Measurements from ENCODE around the gene HECW1. TPM values are rescaled to one million over a fixed set of nuclear protein-coding genes. Genes with fewer than 3 reads are reported as not detected.

Gene HECW1
- total RNA-seq, 2 experiments from 2014 or later: not detected

DNA sequence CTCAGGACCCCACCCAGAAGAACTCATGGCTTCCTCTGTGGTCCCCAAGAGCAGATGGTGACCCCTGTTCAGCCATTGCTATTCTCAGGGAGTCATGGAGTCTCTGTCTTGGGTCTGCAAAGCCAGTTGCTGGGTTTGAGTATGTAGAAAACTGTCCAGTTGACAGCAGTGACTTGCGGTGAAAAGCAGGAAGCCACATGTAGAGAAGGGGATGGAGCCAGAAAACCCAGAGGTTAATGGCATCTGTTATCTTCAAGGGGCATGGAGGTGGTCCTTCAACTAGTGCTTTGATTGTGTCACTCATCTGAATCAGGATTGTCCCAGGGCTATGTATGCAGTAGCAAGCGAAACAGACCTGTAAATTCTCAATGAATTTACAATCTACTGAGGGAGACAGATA is 384.1 kb downstream of the HECW1 start:
- no peak for ATAC-seq
- Mint-ChIP-seq H3K9me3 (ENCODE audit: low read depth) (no peaks in the 10 kb centered on the region), H3K4me1 (no peaks in the 10 kb centered on the region), H3K36me3 (ENCODE audit: low read depth) (no peaks in the 10 kb centered on the region), H3K4me3 (no peak overlapping the region), H3K27ac (no peak overlapping the region), H3K27me3 (peaks cover 11% of the 10 kb centered on the region)
- intact Hi-C loops (cut with DNase I, micrococcal nuclease): no loop called here
- no peak for DNase-seq
- ChIA-PET POLR2A (no interaction called here), CTCF (interaction anchor here (1.4 to 1.7 kb wide), 2 partner anchors 10 to 19 kb away, joined by 3 to 4 read pairs; no protein-coding TSS in a partner anchor)

DNA sequence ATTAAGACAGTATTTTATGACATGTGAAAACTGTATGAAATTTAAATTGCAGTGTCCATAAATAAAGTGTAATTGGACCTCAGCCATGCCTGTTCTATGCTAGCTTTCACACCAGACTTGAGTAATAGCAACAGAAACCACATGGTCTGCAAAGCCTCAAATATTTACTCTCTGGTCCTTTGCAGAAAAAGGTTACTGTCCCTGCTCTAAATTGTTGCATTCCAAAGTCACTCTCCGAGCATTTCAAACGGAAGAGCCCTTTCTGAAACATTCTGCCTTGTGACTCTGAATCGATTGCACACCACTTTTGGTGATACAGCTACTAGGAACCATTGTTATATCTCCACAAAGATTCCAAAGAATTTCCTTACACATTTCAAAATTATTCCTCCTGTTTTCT is 389.4 kb downstream of the HECW1 start:
- no peaks in the 10 kb centered on the region for H3K9me3 Mint-ChIP-seq (ENCODE audit: low read depth)
- CTCF ChIA-PET: no interaction called here
- H3K4me3 Mint-ChIP-seq: no peak overlapping the region
- no peak for DNase-seq
- POLR2A ChIA-PET: no interaction called here
- peaks cover 6% of the 10 kb centered on the region for H3K27me3 Mint-ChIP-seq
- H3K27ac Mint-ChIP-seq: no peak overlapping the region
- no peaks in the 10 kb centered on the region for H3K4me1 Mint-ChIP-seq
- H3K36me3 Mint-ChIP-seq (ENCODE audit: low read depth): no peaks in the 10 kb centered on the region
- ATAC-seq: no peak
- intact Hi-C loops (cut with DNase I, micrococcal nuclease): no loop called here

GRCh38 chr7:43502941-43503340 is 390.5 kb downstream of the HECW1 start:
- no peak overlapping the region for H3K27ac Mint-ChIP-seq
- intact Hi-C loops (cut with DNase I, micrococcal nuclease): no loop called here
- DNase-seq (no peak), ATAC-seq (no peak)
- no peaks in the 10 kb centered on the region for H3K27me3 Mint-ChIP-seq
- ChIA-PET POLR2A (no interaction called here), CTCF (interaction anchor here (0.6 kb wide), 1 partner anchor 12 kb away, joined by 3 read pairs; no protein-coding TSS in a partner anchor)
- H3K9me3 Mint-ChIP-seq (ENCODE audit: low read depth): no peaks in the 10 kb centered on the region
- H3K36me3 Mint-ChIP-seq (ENCODE audit: low read depth): no peaks in the 10 kb centered on the region
- no peak overlapping the region for H3K4me3 Mint-ChIP-seq
- no peaks in the 10 kb centered on the region for H3K4me1 Mint-ChIP-seq

DNA sequence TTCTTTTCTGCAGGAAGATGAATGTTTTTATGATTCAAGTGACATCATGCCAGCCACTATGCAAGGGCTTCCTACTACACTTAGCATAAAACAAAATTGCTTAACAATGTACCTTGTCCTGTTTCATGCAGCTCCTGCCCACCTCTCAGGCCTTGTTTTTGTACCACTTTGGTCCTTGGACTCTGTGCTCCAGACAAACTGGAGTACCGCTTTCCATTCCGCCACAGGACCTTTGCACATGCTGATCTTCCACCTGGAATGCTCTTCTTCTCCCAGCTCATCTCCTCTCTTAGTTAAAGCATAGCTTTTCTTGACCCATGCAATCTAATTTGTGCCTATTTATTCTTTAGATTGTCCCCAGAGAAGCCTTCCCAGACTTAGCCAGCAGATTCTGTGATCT is 393.0 kb downstream of the HECW1 start:
- Mint-ChIP-seq H3K27ac (no peak overlapping the region), H3K9me3 (ENCODE audit: low read depth) (no peaks in the 10 kb centered on the region), H3K4me1 (peaks cover 5% of the 10 kb centered on the region), H3K27me3 (no peaks in the 10 kb centered on the region), H3K4me3 (no peak overlapping the region), H3K36me3 (ENCODE audit: low read depth) (no peaks in the 10 kb centered on the region)
- ChIA-PET CTCF (no interaction called here), POLR2A (no interaction called here)
- ATAC-seq: no peak
- intact Hi-C loops (cut with DNase I, micrococcal nuclease): no loop called here
- no peak for DNase-seq

DNA sequence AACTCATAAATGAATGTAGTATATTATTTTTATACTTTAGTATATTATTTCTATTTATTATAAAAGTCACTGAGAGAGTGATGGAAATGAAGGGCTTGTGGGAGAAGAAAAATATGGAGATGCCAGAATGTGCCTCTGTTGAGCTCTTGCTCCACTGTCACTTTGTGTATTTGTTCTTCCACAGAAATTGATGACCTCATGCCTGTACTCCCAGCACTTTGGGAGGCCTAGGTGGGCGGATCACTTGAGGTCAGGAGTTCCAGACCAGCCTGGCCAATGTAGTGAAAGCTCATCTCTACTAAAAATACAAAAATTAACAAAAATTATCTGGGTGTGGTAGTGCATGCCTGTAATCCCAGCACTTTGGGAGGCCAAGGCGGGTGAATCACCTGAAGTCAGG is 394.0 kb downstream of the HECW1 start:
- ChIA-PET CTCF (interaction anchor here (0.6 kb wide), 1 partner anchor 209 kb away, joined by 3 read pairs; no protein-coding TSS in a partner anchor), POLR2A (interaction anchor here (0.9 kb wide), 1 partner anchor 76 kb away, joined by 3 read pairs; the partner anchor contains the start of gene STK17A)
- Mint-ChIP-seq H3K27me3 (no peaks in the 10 kb centered on the region), H3K9me3 (ENCODE audit: low read depth) (no peaks in the 10 kb centered on the region), H3K4me3 (no peak overlapping the region), H3K4me1 (peaks cover 5% of the 10 kb centered on the region), H3K27ac (no peak overlapping the region), H3K36me3 (ENCODE audit: low read depth) (no peaks in the 10 kb centered on the region)
- intact Hi-C loops (cut with DNase I, micrococcal nuclease): no loop called here
- DNase-seq (no peak), ATAC-seq (no peak)

DNA sequence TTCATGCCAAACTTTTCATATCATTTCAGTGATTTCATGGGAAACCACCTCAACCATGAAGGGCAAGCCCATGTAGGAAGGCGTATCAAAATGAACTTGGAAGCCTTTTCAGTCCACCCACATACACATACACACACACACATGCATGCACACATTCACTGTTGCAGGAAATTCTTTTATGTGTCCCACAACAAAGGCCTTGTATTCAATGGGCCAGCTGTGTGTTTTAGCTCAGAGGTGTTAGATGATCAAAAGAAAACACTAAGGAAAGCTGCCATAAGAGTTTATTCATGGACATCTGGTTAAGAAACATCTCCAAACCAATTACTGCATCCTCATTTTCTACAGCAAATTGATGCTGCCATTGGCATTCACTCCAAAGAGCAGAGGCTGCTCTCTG is 396.0 kb downstream of the HECW1 start:
- ATAC-seq: no peak
- Mint-ChIP-seq H3K4me1 (peaks cover 6% of the 10 kb centered on the region), H3K4me3 (no peak overlapping the region), H3K27ac (no peak overlapping the region), H3K9me3 (ENCODE audit: low read depth) (no peaks in the 10 kb centered on the region), H3K27me3 (peaks cover 3% of the 10 kb centered on the region), H3K36me3 (ENCODE audit: low read depth) (no peaks in the 10 kb centered on the region)
- no peak for DNase-seq
- intact Hi-C loops (cut with DNase I, micrococcal nuclease): no loop called here
- POLR2A ChIA-PET: interaction anchor here (0.5 kb wide), 1 partner anchor 260 kb away, joined by 4 read pairs; no protein-coding TSS in a partner anchor
- CTCF ChIA-PET: interaction anchor here (1.2 kb wide), 1 partner anchor 179 kb away, joined by 3 read pairs; no protein-coding TSS in a partner anchor

DNA sequence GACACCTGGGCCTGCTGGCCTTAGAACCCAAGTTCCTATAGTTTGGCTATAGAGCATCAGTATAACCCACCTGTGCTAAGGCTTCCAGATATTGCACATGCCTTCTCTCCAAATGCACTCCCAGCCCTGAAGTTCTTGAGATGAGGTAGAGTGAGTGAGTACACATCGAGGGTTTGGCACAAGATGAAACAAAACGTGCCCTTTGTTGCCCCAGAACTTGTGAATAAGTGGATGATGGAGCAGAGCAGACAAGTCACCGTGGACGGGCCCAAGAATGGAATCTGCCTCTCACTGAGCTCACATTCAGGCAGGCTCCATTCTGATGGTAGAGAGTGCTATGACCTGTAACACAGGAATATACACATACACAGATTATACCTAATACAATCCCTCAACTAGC is 397.5 kb downstream of the HECW1 start:
- H3K4me3 Mint-ChIP-seq: no peak overlapping the region
- H3K4me1 Mint-ChIP-seq: peaks cover 10% of the 10 kb centered on the region
- H3K36me3 Mint-ChIP-seq (ENCODE audit: low read depth): no peaks in the 10 kb centered on the region
- no peak overlapping the region for H3K27ac Mint-ChIP-seq
- DNase-seq (no peak), ATAC-seq (no peak)
- ChIA-PET POLR2A (no interaction called here), CTCF (interaction anchor here (0.7 to 1.1 kb wide), 2 partner anchors 64 to 1875 kb away, joined by 3 read pairs; no protein-coding TSS in a partner anchor)
- intact Hi-C loops (cut with DNase I, micrococcal nuclease): no loop called here
- no peaks in the 10 kb centered on the region for H3K9me3 Mint-ChIP-seq (ENCODE audit: low read depth)
- peaks cover 9% of the 10 kb centered on the region for H3K27me3 Mint-ChIP-seq

GRCh38 chr7:43511029-43511428 is 398.6 kb downstream of the HECW1 start:
- POLR2A ChIA-PET: no interaction called here
- CTCF ChIA-PET: interaction anchor here (0.6 to 1.3 kb wide), 4 partner anchors 9 to 1319 kb away, joined by 3 read pairs; partner anchors contain the start of gene STK17A
- Mint-ChIP-seq H3K4me1 (peaks cover 10% of the 10 kb centered on the region), H3K36me3 (ENCODE audit: low read depth) (no peaks in the 10 kb centered on the region), H3K27me3 (peaks cover 16% of the 10 kb centered on the region), H3K9me3 (ENCODE audit: low read depth) (no peaks in the 10 kb centered on the region), H3K27ac (no peak overlapping the region), H3K4me3 (no peak overlapping the region)
- DNase-seq (no peak), ATAC-seq (no peak)
- intact Hi-C loops (cut with DNase I, micrococcal nuclease): no loop called here

DNA sequence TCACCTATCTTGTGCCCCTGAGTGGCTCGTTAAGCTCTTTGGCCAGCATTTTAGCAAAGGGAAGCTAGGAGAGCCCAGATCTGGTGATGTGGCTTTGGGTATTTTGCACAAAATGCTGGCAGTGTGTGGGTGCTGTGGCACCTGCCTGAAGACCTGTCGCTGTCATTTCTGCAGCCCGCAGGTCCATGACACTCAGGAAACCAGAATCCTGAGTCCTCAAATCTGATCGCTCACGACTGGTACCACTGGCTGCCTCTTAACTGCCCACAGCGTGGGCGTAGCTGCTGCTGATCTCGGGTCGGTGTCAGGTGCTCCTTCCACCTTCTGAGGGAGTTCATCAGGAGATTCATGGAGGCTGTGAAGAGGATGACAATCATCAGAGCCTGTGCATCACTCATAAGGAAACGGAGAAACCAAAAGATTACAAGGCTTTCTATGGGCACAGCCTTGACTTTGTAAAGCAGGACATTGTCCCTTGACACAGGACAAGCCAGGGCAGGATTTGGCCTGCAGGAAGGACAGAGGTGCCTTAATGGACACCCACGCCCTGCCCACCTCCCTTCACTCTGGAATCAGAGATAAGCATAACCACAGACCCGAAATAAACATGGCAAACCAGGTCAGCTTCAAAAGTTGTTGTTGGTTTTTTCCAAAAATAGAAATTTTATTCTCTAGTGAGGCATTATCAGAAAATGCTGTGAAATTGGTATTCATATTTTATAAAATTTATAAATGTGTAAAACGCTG is 399.5 kb downstream of the HECW1 start:
- no peak for ATAC-seq
- intact Hi-C loops (cut with DNase I, micrococcal nuclease): no loop called here
- no peak for DNase-seq
- Mint-ChIP-seq H3K4me3 (no peak overlapping the region), H3K9me3 (ENCODE audit: low read depth) (no peaks in the 10 kb centered on the region), H3K36me3 (ENCODE audit: low read depth) (no peaks in the 10 kb centered on the region), H3K4me1 (peaks cover 11% of the 10 kb centered on the region), H3K27ac (no peak overlapping the region), H3K27me3 (peaks cover 17% of the 10 kb centered on the region)
- CTCF ChIA-PET: interaction anchor here (0.8 to 1.4 kb wide), 5 partner anchors 9 to 1571 kb away, joined by 3 to 5 read pairs (median 3); partner anchors contain the start of gene STK17A
- POLR2A ChIA-PET: no interaction called here

DNA sequence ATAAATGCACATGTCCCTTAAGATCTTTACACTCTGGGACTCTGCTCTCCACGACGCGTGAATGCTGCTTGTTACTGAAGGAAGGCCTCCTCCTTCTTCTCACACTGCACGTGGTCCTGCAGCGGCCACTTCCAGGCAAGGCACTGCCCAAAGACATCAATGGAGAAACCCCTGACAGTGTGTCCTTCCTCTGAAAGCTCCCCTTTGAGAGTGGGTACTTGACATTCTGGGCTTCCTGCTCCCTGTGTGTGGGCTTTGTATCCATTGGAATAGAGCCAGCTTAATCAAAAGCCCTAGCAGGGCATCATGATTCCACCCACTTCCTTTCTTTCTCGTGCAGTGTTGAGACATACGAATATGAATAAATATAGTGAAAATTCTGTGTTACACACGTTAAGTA is 400.8 kb downstream of the HECW1 start:
- CTCF ChIA-PET: interaction anchor here (1.2 to 1.4 kb wide), 2 partner anchors 69 to 74 kb away, joined by 3 to 5 read pairs; no protein-coding TSS in a partner anchor
- no peak for DNase-seq
- no peaks in the 10 kb centered on the region for H3K9me3 Mint-ChIP-seq (ENCODE audit: low read depth)
- H3K27ac Mint-ChIP-seq: no peak overlapping the region
- POLR2A ChIA-PET: no interaction called here
- H3K27me3 Mint-ChIP-seq: peaks cover 17% of the 10 kb centered on the region
- ATAC-seq: no peak
- H3K4me3 Mint-ChIP-seq: no peak overlapping the region
- H3K36me3 Mint-ChIP-seq (ENCODE audit: low read depth): no peaks in the 10 kb centered on the region
- peaks cover 17% of the 10 kb centered on the region for H3K4me1 Mint-ChIP-seq
- intact Hi-C loops (cut with DNase I, micrococcal nuclease): no loop called here

DNA sequence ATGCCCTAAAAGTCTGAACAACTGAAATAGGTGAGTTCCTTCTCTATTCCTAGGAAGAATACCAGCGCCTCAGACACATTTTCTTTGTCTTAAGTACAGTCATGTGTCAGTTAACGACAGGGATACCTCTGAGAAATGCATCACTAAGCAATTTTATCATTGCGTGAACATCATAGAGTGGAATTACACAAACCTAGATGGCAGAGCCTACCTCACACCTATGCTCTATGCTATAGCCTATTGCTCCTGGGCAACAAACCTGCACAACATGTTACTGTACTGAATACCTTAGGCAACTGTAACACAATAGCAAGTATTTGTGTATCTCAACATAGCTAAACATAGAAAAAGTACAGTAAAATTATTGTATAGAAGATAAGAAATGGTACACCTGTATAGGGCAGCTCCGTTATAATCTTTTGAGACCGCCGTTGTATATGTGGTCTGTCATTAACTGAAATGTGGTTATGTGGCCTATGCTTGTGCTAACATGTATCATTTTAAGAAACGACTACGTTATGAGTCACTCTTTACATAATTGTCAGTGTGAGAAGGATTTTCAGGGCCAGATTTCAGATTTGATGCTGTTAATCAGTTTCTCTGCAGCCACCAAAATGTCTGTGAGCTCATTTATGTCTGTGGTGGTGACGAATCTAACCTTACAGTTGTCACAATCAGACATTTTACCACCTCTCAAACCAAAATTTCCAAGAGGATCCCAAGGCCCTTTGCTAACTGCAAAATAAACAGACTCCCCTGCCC is 404.3 kb downstream of the HECW1 start:
- peaks cover 17% of the 10 kb centered on the region for H3K27me3 Mint-ChIP-seq
- peaks cover 12% of the 10 kb centered on the region for H3K4me1 Mint-ChIP-seq
- H3K9me3 Mint-ChIP-seq (ENCODE audit: low read depth): no peaks in the 10 kb centered on the region
- intact Hi-C loops (cut with DNase I, micrococcal nuclease): no loop called here
- DNase-seq (peak; percentile 12), ATAC-seq (peak; percentile 90)
- H3K36me3 Mint-ChIP-seq (ENCODE audit: low read depth): no peaks in the 10 kb centered on the region
- H3K4me3 Mint-ChIP-seq: no peak overlapping the region
- ChIA-PET CTCF (interaction anchor here (0.5 to 1.5 kb wide), 7 partner anchors 9 to 321 kb away, joined by 3 to 8 read pairs (median 4); partner anchors contain the start of genes COA1 and STK17A), POLR2A (interaction anchor here (1.2 kb wide), 1 partner anchor 66 kb away, joined by 3 read pairs; the partner anchor contains the start of gene STK17A)
- no peak overlapping the region for H3K27ac Mint-ChIP-seq
